HepG2 (cell line): ENCODE results near the gene HSPA1A. TPM values are rescaled to one million over a fixed set of nuclear protein-coding genes. Genes with fewer than 3 reads are reported as not detected.

Source experiments
- ATF1 ChIP-seq: IDR thresholded peaks from 2 replicates; pipeline ENCODE4 v1.6.1; 2016; ENCODE audit warnings: mild to moderate bottlenecking, control low read depth
- ATM ChIP-seq: fragments of 450-650 bp; IDR thresholded peaks from 2 replicates; pipeline ENCODE4 v1.7.1; 2017; ENCODE audit warnings: mild to moderate bottlenecking, borderline replicate concordance
- EZH2 ChIP-seq: conservative IDR thresholded peaks from 2 replicates; pipeline ENCODE4 v1.6.1; 2012; ENCODE audit warnings: mild to moderate bottlenecking, low read depth, low read length, moderate library complexity
- FOSL1 ChIP-seq: sonication (generic); formaldehyde crosslinking; IDR thresholded peaks from 2 replicates; pipeline ENCODE4 v1.9.0; 2021; ENCODE audit warnings: missing genetic modification reagents, borderline replicate concordance
- GATA4 ChIP-seq: sonication (generic); IDR thresholded peaks from 2 replicates; pipeline ENCODE4 v1.6.1; 2016; ENCODE audit warnings: antibody characterized with exemption, low read depth, borderline replicate concordance
- HOXA3 ChIP-seq: sonication (generic); formaldehyde crosslinking; IDR thresholded peaks from 2 replicates; pipeline ENCODE4 v1.5.0; 2020; ENCODE audit warnings: missing genetic modification reagents
- IKZF4 ChIP-seq: sonication (generic); formaldehyde crosslinking; IDR thresholded peaks from 2 replicates; pipeline ENCODE4 v1.5.1; 2020; ENCODE audit warnings: borderline replicate concordance, mild to moderate bottlenecking, low read depth, missing genetic modification reagents; ENCODE audit errors: not compliant biosample characterization
- MXD1 ChIP-seq: sonication (generic); formaldehyde crosslinking; IDR thresholded peaks from 2 replicates; pipeline ENCODE4 v1.4.0; 2020; ENCODE audit warnings: mild to moderate bottlenecking, missing genetic modification reagents
- NFYB ChIP-seq: sonication (generic); formaldehyde crosslinking; IDR thresholded peaks from 2 replicates; pipeline ENCODE4 v1.4.0; 2020; ENCODE audit warnings: missing genetic modification reagents
- SNRNP70 ChIP-seq: fragments of 200-400 bp; formaldehyde crosslinking; IDR thresholded peaks from 2 replicates; pipeline ENCODE4 v1.6.1; 2017; ENCODE audit warnings: mild to moderate bottlenecking, low read depth, low read length, moderate library complexity
- SP5 ChIP-seq: IDR thresholded peaks from 2 replicates; pipeline ENCODE4 v1.6.1; 2016; ENCODE audit warnings: low read depth, borderline replicate concordance
- TCF7L2 ChIP-seq: IDR thresholded peaks from 2 replicates; pipeline ENCODE4 v1.6.1; 2011; ENCODE audit warnings: mild to moderate bottlenecking, low read depth, low read length, moderate library complexity
- TOPORS ChIP-seq: sonication (generic); formaldehyde crosslinking; IDR thresholded peaks from 2 replicates; pipeline ENCODE4 v1.8.0; 2023; ENCODE audit warnings: mild to moderate bottlenecking, missing genetic modification reagents
- XRCC5 ChIP-seq: fragments of 200-400 bp; formaldehyde crosslinking; optimal IDR thresholded peaks from 2 replicates; pipeline ENCODE3; 2017; ENCODE audit warnings: mild to moderate bottlenecking, low read length
- ZHX2 ChIP-seq, 2 experiments: sonication (generic) in 1 of 2; formaldehyde crosslinking in 1 of 2; IDR thresholded peaks; 2 replicates each; pipeline versions ENCODE4 v1.6.1 to v1.9.0; 2014 to 2022; ENCODE audit warnings: antibody characterized with exemption in 1 of 2, borderline replicate concordance in 1 of 2, inconsistent platforms in 1 of 2, low read depth in 1 of 2, missing genetic modification reagents in 1 of 2
- ZNF138 ChIP-seq: sonication (generic); formaldehyde crosslinking; IDR thresholded peaks from 2 replicates; pipeline ENCODE4 v1.5.0; 2020; ENCODE audit warnings: mild to moderate bottlenecking, low read depth, missing genetic modification reagents
- ZNF235 ChIP-seq: sonication (generic); formaldehyde crosslinking; IDR thresholded peaks from 2 replicates; pipeline ENCODE4 v1.8.1; 2023; ENCODE audit warnings: mild to moderate bottlenecking, missing genetic modification reagents, borderline replicate concordance
- ZNF317 ChIP-seq: sonication (generic); formaldehyde crosslinking; IDR thresholded peaks from 2 replicates; pipeline ENCODE4 v1.5.0; 2020; ENCODE audit warnings: mild to moderate bottlenecking, missing genetic modification reagents
- ZNF335 ChIP-seq: sonication (generic); formaldehyde crosslinking; IDR thresholded peaks from 2 replicates; pipeline ENCODE4 v1.4.0; 2020; ENCODE audit warnings: missing genetic modification reagents
- ZNF510 ChIP-seq: sonication (generic); formaldehyde crosslinking; IDR thresholded peaks from 2 replicates; pipeline ENCODE4 v1.4.0; 2020; ENCODE audit warnings: low read depth, mild to moderate bottlenecking, missing genetic modification reagents
- ZNF580 ChIP-seq: IDR thresholded peaks from 2 replicates; pipeline ENCODE4 v1.6.1; 2016; ENCODE audit warnings: low read depth, borderline replicate concordance
- ZNF672 ChIP-seq: sonication (generic); formaldehyde crosslinking; IDR thresholded peaks from 2 replicates; pipeline ENCODE4 v1.8.1; 2022; ENCODE audit warnings: missing genetic modification reagents
- ZNF777 ChIP-seq: sonication (generic); formaldehyde crosslinking; IDR thresholded peaks from 2 replicates; pipeline ENCODE4 v1.4.0; 2020; ENCODE audit warnings: missing genetic modification reagents
- ZNF782 ChIP-seq: sonication (generic); formaldehyde crosslinking; IDR thresholded peaks from 2 replicates; pipeline ENCODE4 v1.4.0; 2020; ENCODE audit warnings: missing genetic modification reagents, mild to moderate bottlenecking, borderline replicate concordance
- ZNF878 ChIP-seq: sonication (generic); formaldehyde crosslinking; IDR thresholded peaks from 2 replicates; pipeline ENCODE4 v1.8.1; 2023; ENCODE audit warnings: mild to moderate bottlenecking, missing genetic modification reagents, moderate library complexity
- polyA plus RNA-seq, 8 experiments: library from polyadenylated mRNA; depleted of rRNA in 3 of 8; stranded (reverse) in 7 of 8; unstranded in 1 of 8; fragments of >200 nt; fragmentation: Illumina TruSeq in 4 of 8; extraction: Trizol in 4 of 8; gene quantifications; 2 replicates each; pipeline versions ENCODE4 v1.2.1 to v1.2.3, GENCODE V29; 2011 to 2016; ENCODE audit warnings: low read depth in 4 of 8, missing spikeins in 1 of 8, mixed read lengths in 1 of 8; ENCODE audit not compliant: insufficient read depth in 1 of 8
- total RNA-seq, 5 experiments: library from RNA; depleted of rRNA; stranded (reverse); fragments of >200 nt; fragmentation: Illumina TruSeq; extraction: Trizol; gene quantifications; 2 replicates each; pipeline ENCODE4 v1.2.3, GENCODE V29; 2016; ENCODE audit warnings: low read depth in 1 of 5

The HSPA1A gene
- total and polyA plus RNA-seq, 2 of the 13 experiments (the other 11 are each of a cell fraction or from before 2014, with no cell fraction given): 44.5 to 85.0 TPM

- TF ChIP-seq ATM (no peak), IKZF4 (CRISPR knock-in tag) (peak; percentile 69), ZNF510 (CRISPR knock-in tag) (no peak), NFYB (peak; percentile 84), GATA4 (peak; percentile 92), ZNF782 (CRISPR knock-in tag) (no peak), ZNF138 (CRISPR knock-in tag) (no peak), ZNF235 (CRISPR knock-in tag) (no peak), ATF1 (CRISPR knock-in tag) (no peak), TCF7L2 (no peak), ZNF672 (CRISPR knock-in tag) (no peak), SP5 (0 out of 2 replicates have a peak, but pooled peaks have one; percentile 24), ZNF580 (peak; percentile 43; the same call in 1 of the 2 replicates), ZNF777 (CRISPR knock-in tag) (no peak), ZNF317 (CRISPR knock-in tag) (peak; percentile 32; the same call in 1 of the 2 replicates), XRCC5 (no peak), ZHX2 (IDR thresholded peaks at IDR 0.05; ENCODE audit: low read depth) (no peak), ZHX2 (CRISPR knock-in tag; IDR thresholded peaks at IDR 0.05; ENCODE audit: borderline replicate concordance) (no peak), ZNF878 (CRISPR knock-in tag) (no peak), TOPORS (CRISPR knock-in tag) (no peak), MXD1 (CRISPR knock-in tag) (peak; percentile 62; the same call in 1 of the 2 replicates), SNRNP70 (no peak), HOXA3 (CRISPR knock-in tag) (no peak; the same call in none of the 2 replicates), ZNF335 (CRISPR knock-in tag) (peak; percentile 81; the same call in 1 of the 2 replicates), EZH2 (no peak), FOSL1 (CRISPR knock-in tag) (no peak)
These were observed at the start of gene HSPA1A, which contains the start of gene HSPA1L (continued) for GRCh38 chr6:31815025-31815838.
